A673 (cell line): Measurements from ENCODE around the gene ZBTB26.

Source experiments
- CTCF ChIP-seq: fragments of 300-800, 200-600 bp; sonication (generic); conservative IDR thresholded peaks from 2 replicates; pipeline ENCODE4 v1.5.1; 2017; ENCODE audit warnings: low read depth, mild to moderate bottlenecking, antibody characterized with exemption, low read length, moderate library complexity, mixed read lengths
- EZH2 ChIP-seq: fragments of 200-600 bp; sonication (generic); IDR thresholded peaks from 2 replicates; pipeline ENCODE4 v1.6.1; 2017; ENCODE audit warnings: borderline replicate concordance, low read depth, mild to moderate bottlenecking, mixed read lengths, antibody characterized with exemption, low read length; ENCODE audit not compliant: poor library complexity, severe bottlenecking

DNA sequence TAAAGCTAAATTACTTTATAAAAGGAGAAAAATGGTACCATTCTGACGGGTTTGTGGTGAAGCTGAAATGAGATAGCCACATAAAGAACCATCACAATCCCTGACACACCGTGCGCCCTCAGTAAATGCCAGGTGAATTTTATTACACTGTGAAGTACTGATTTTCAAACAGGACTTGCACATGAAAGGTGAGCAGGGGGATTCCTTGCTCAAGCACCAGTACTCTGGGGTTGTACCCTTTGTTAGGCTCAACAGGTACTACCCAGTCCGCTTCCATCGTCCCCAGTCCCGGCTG lies 9.1 kb upstream of the ZBTB26 start:
- TF ChIP-seq CTCF (no peak), EZH2 (no peak)
